GM19452 (cell line): ENCODE measurements around the gene SUMO3.

Source experiments
- ATAC-seq: cut with Tn5 transposase; IDR thresholded peaks from one replicate; pipeline ENCODE4 v1.9.1; 2021; ENCODE audit not compliant: unreplicated experiment

The SUMO3 gene

GRCh38 chr21:44780767-44781459, 36.9 kb downstream of the SUMO3 start:
- ATAC-seq = no peak

- no peak for ATAC-seq
Observed at GRCh38 chr21:44780137-44780502, 37.7 kb downstream of the SUMO3 start.

GRCh38 chr21:44779417-44780136, 38.3 kb downstream of the SUMO3 start:
- ATAC-seq = no peak

DNA sequence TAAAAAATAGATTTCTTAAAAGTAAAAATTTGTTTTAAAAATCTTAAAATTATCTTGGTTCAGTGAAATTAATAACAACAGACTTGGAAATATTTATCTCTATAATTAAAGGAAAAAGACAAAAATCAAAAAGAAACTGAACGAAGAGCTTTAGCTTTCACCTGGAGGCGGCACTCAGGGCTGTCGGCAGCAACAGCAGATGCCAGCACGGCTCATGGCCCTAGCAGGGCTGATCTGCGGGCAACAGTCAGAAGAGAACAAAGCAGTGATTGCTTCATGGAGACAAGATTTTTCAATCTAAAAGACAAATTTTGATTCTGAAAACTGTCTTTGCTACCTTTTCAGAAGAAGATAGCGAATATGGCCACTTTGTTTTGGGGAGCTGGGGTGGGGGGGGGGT, 38.9 kb downstream of the SUMO3 start:
- ATAC-seq = no peak

- ATAC-seq = no peak
Observed at GRCh38 chr21:44778499-44778911, 39.4 kb downstream of the SUMO3 start.

DNA sequence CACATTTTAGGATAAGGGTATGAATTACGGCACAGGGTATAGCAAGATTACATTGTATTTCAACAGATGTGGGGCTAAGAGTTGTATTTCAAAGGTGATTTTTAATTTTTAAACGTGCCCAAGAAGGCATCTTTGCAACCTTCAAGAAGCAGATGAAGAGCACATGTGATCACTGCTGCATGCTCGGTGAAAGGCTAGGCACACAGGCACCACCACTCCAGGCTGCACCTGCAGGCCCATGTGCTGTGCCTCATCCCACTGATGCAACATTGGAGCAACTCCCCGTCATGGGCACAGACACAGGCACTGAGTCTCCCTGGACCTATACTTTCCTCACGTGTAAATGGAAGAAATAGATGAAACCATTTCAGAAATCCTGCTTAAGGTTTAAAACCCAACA, 39.8 kb downstream of the SUMO3 start:
- no peak for ATAC-seq

GRCh38 chr21:44774972-44775371, 42.9 kb downstream of the SUMO3 start:
- no peak for ATAC-seq

GRCh38 chr21:44773291-44773932, 44.5 kb downstream of the SUMO3 start:
- no peak for ATAC-seq

GRCh38 chr21:44771896-44772525, 45.9 kb downstream of the SUMO3 start:
- no peak for ATAC-seq

GRCh38 chr21:44767834-44768831, 49.7 kb downstream of the SUMO3 start:
- ATAC-seq = no peak

GRCh38 chr21:44766818-44767354, 51.0 kb downstream of the SUMO3 start:
- no peak for ATAC-seq

DNA sequence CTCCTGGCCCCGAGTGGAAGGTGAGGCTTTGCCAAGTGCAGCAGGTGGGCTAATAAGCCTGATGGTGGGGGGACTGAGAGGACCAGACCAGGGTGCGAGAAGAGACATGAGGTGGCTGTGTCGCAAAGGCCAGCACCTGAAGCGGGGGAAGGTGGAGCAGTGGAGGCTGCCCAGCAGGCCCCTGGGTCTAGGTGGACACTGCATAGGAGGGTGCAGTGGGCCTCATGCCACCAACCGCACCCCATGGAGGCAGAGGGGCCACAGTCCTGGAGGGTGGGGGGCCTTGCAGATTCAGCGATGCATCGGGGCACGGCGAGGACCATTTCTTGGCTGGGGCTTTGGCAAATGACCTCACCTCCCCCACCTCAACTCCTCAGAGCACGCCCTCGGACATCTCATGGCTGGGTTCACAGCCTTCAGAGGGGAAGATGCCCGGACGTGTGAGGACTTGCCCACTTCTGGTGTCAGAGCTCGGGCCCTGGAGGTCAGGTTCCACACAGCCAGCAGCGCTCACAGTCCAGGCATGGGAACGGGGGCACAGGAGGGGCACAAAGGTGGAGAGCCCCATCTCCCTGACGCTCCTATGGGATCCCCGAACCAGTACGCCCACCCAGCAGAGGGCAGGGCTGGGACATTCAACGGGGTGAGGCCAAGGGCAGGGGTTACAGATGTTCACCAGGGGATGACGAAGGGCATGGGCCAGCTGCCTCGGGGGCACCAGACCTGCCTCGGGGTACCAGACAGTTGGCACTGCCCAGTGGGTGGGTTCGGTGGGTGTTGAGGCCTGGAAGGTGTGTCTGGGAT, 51.6 kb downstream of the SUMO3 start:
- no peak for ATAC-seq

DNA sequence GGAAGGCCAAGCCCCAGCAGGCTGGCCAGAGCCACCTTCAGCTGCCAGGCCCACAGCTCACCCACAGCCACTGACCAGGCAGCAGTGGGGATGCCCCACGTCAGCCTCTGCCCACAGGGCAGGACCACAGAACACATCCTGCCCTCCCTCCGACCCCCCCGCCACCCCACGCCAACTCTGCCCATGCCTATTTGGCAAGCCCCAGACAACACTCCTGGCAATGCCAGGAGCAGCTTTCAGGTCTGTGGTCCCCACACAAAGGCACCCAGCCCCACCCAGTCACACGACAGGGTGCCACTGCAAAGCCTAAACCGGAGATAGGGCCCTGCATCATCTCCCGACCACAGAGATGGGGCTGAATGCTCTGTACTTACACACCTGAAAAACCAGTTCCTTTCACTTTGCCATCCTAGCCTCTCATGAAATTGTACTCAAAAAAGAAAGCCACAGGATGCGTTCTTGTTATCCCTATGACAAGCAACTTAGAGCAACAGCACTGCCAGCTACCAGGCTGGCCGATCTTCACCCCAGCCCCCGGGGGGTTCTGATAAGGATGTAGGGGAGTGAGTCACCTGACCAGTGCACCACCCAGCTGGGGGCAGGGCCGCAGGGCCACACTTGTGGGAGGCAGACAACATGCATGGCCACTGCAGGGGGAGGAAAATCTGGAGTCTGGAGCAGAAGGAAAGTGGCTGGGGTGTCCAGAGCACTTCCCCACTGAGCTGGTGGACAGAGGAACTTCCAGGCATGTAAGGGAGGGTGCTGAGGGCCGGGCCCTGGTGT, 52.4 kb downstream of the SUMO3 start:
- ATAC-seq = no peak

- no peak for ATAC-seq
Observed at GRCh38 chr21:44764319-44765230, 53.3 kb downstream of the SUMO3 start.

DNA sequence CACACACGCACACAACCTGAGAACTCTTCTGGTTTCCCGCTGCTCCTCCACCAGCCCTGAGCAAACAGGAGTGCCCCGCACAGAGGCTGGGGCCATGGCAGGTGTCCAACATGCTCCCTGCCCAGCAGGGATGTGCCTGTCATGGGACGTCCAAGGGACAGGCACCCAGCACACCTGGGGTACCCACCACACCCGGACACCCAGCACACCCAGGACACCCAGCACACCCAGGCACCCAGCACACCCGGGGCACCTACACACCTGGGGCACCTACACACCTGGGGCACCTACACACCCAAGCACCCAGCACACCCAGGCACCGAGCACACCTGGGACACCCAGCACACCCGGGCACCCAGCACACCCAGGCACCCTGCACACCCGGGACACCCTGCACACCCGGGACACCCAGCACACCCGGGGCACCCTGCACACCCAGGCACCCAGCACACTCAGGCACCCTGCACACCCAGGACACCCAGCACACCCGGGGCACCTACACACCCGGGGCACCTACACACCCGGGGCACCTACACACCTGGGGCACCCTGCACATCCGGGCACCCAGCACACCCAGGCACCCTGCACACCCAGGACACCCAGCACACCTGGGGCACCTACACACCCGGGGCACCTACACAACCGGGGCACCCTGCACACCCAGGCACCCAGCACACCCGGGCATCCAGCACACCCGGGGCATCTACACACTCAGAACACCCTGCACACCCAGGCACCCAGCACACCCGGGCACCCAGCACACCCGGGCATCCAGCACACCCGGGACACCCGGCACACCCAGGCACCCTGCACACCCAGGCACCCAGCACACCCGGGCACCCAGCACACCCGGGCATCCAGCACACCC, 54.2 kb downstream of the SUMO3 start:
- ATAC-seq = no peak

- no peak for ATAC-seq
Observed at GRCh38 chr21:44763050-44763378, 54.8 kb downstream of the SUMO3 start.
